Urinary bladder (tissue), 4 donors: ENCODE measurements around the gene BEND7. TPM values are rescaled to one million over a fixed set of nuclear protein-coding genes. Genes with fewer than 3 reads are reported as not detected.
A peak's percentile ranks its signal among the peaks of the same experiment; 100 is the strongest.

Experiments
- DNase-seq: peaks from one replicate; pipeline ENCODE4 v3.0.0-alpha.2; 2015; ENCODE audit errors: extremely low spot score
- H3K27ac ChIP-seq: one replicate; pipeline ENCODE4 v1.5.1; 2013; ENCODE audit warnings: low read depth, mild to moderate bottlenecking, moderate library complexity
- H3K36me3 ChIP-seq: one replicate; pipeline ENCODE4 v1.6.1; 2013; ENCODE audit warnings: mild to moderate bottlenecking, moderate library complexity; ENCODE audit not compliant: insufficient read depth
- H3K4me1 ChIP-seq: one replicate; pipeline ENCODE4 v1.6.1; 2013; ENCODE audit warnings: mild to moderate bottlenecking, moderate library complexity; ENCODE audit not compliant: insufficient read depth
- H3K4me3 ChIP-seq: one replicate; pipeline ENCODE4 v1.5.1; 2013; ENCODE audit warnings: low read depth, low read length
- WGBS: extraction: QIAGEN DNeasy Blood & Tissue Kit; methylation state at CpG from one replicate; pipeline ENCODE4 v1.1.7; 2013; 5-methylcytosine and 5-hydroxymethylcytosine counted together
- polyA plus RNA-seq: library from polyadenylated mRNA; stranded (reverse); fragments of 200-250 nt; gene quantifications from one replicate; pipeline ENCODE4 v1.2.3, GENCODE V29; 2013
- total RNA-seq: library from RNA; depleted of rRNA; stranded (reverse); fragments of >200 nt; gene quantifications from one replicate; pipeline ENCODE4 v1.2.3, GENCODE V29; 2014
- donor health status: healthy with polysubstance abuse.
- donor health status: healthy.

BEND7 gene
- total and polyA plus RNA-seq, 2 donors: 8.0 to 8.8 TPM

- WGBS: 52% methylated on average over 11 of the region's 11 CpGs
- no peaks in the 10 kb centered on the region for H3K4me1 ChIP-seq
- H3K4me3 ChIP-seq: no peak overlapping the region
- no peak for DNase-seq
- no peak overlapping the region for H3K27ac ChIP-seq
- H3K36me3 ChIP-seq: no peaks in the 10 kb centered on the region
These were observed 8.0 kb upstream of the BEND7 start for GRCh38 chr10:13536674-13537366.

DNA sequence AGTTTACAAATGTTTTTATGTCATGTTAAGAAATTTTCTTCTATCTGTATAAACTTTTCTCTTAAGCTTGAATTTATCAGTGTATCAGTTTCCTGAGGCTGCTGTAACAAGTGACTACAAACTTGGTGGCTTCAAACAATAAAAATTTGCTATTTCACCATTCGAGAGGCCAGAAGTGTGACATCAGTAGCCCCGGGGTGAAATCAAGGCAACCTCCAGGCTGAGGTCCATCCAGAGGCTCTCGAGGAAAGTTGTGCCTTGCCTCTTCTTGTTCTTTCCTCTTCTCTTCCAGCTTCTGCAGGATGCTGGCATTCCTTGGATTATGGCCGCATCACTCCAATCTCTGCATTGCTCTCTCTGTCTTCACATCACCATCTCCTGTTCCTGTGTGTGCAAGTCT lies 6.5 kb upstream of the BEND7 start:
- H3K36me3 ChIP-seq: no peaks in the 10 kb centered on the region
- no peaks in the 10 kb centered on the region for H3K4me1 ChIP-seq
- 85% methylated on average over 4 of the region's 4 CpGs for WGBS
- no peak for DNase-seq
- H3K4me3 ChIP-seq: no peak overlapping the region
- no peak overlapping the region for H3K27ac ChIP-seq

DNA sequence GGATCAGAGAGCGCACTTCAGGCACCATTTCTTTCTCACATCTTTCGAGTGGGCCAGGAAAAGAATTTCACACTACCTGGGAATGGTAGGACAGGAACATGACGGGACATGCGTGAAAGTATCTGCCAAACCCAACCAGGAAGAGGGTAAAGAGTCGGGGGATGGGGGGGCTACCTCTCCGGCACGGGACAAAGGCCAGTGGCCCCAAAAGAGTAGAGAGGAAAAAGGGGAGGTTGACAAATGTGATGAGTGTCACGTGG lies 830 bp upstream of the BEND7 start:
- DNase-seq: no peak
- Histone ChIP-seq H3K4me3 (no peak overlapping the region), H3K4me1 (no peaks in the 10 kb centered on the region), H3K36me3 (no peaks in the 10 kb centered on the region), H3K27ac (no peak overlapping the region)
- 50% methylated on average over 8 of the region's 8 CpGs for WGBS

- under 1% methylated on average over 104 of the region's 104 CpGs for WGBS
- Histone ChIP-seq H3K36me3 (no peaks in the 10 kb centered on the region), H3K4me3 (peak overlapping the region; percentile 99), H3K4me1 (no peaks in the 10 kb centered on the region), H3K27ac (peak overlapping the region; percentile 70)
- no peak for DNase-seq
These were observed 515 bp downstream of the BEND7 start for GRCh38 chr10:13528123-13528874.

DNA sequence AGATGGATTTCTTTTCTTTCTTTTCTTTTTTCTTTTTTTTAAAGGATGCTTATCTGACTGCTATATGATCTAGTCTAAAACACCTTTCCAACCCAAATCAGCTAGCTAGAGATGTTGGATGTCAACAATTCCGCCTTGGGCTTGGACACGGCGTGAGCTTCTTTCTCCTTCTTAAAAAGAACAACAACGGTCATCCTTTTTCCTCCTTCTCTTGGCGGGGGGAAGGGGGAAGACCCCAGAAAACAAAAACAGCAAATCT lies 1.0 kb downstream of the BEND7 start:
- DNase-seq: no peak
- H3K27ac ChIP-seq: peak overlapping the region; percentile 70
- H3K4me1 ChIP-seq: no peaks in the 10 kb centered on the region
- WGBS: 11% methylated on average over 5 of the region's 5 CpGs
- H3K36me3 ChIP-seq: no peaks in the 10 kb centered on the region
- peak overlapping the region; percentile 99 for H3K4me3 ChIP-seq

GRCh38 chr10:13526948-13527863 lies 1.6 kb downstream of the BEND7 start:
- H3K27ac ChIP-seq: no peak overlapping the region
- WGBS: 54% methylated on average over 10 of the region's 10 CpGs
- DNase-seq: no peak
- no peaks in the 10 kb centered on the region for H3K36me3 ChIP-seq
- peak overlapping the region; percentile 99 for H3K4me3 ChIP-seq
- H3K4me1 ChIP-seq: no peaks in the 10 kb centered on the region

- WGBS: 90% methylated on average over 3 of the region's 3 CpGs
These were observed 3.2 kb downstream of the BEND7 start for GRCh38 chr10:13525663-13526062.

DNA sequence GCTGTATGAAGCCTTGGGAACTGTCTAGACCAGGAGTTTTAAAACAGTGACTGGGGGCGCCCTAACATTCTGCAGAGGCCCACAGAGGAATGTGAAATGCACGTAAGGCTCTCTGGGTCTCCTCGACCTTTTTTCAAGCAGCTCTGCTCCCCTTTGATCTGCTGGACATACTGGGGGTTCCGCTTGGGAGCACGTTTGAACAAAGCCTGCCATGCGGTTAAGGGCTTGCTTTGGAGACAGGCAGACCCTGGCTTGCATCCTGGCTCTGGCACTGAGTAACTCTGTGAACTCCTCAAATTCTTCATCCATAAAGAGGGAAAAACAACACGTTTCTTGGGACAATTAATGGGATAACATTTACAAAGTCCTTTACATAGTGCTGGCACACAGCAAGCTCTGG lies 7.8 kb downstream of the BEND7 start:
- WGBS: 81% methylated on average over 7 of the region's 7 CpGs
- no peaks in the 10 kb centered on the region for H3K4me1 ChIP-seq
- no peak for DNase-seq
- H3K4me3 ChIP-seq: no peak overlapping the region
- no peak overlapping the region for H3K27ac ChIP-seq
- H3K36me3 ChIP-seq: no peaks in the 10 kb centered on the region

More at GRCh38 chr10:13525663-13526062, 3.2 kb downstream of the BEND7 start:
- Histone ChIP-seq H3K4me3 (no peak overlapping the region), H3K36me3 (no peaks in the 10 kb centered on the region), H3K27ac (no peak overlapping the region), H3K4me1 (no peaks in the 10 kb centered on the region)
- no peak for DNase-seq

DNA sequence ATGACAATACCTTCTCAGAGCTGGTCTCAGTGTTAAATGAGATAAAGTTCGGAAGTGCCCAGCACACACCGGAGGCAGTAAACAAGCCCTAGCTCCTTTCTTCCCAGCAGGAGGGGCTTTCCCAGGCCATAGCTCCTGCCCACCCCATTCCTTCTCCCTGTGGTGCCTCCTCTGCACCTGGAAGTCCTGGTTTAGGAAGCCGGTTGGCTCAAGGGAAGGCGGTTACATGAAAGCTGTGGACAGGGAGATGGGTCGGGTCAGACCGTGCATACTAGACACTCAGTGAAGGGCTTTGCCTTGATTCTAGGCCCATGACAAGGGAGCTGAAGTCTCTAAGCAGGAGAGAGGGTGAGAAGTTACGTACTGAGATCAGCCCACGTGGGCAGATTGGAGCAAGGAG lies 8.6 kb downstream of the BEND7 start:
- 92% methylated on average over 8 of the region's 8 CpGs for WGBS
- no peak overlapping the region for H3K27ac ChIP-seq
- H3K4me3 ChIP-seq: no peak overlapping the region
- DNase-seq: no peak
- no peaks in the 10 kb centered on the region for H3K36me3 ChIP-seq
- no peaks in the 10 kb centered on the region for H3K4me1 ChIP-seq

DNA sequence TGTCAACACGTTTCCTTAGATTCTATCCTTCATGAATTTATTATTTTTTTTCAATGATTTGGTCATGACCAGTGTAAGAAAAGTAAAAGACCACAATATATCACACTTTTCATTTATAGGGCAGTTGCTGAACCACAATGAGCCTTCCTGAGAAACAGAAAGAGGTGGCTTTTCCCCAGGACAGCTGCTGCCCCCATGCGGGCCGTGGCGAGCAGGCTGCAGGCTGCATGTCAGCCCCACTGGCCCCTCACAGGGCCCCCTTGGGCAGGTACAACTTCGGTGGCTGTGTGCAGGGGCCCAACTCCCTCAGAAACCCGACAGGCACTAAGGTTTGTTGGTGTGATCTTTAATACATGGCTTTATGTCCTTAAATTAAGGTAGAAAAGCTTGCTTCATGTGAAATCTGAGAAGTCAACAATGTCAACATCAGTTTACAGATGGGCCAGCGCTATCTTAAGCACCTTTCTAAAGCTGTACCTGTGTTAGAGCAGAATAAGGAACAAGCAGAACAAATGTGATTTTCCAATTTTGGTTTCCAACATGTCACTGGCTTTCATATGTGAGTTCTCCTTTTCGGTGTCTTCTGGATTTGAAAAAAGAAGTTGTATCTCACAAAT lies 10.6 kb downstream of the BEND7 start:
- H3K36me3 ChIP-seq: no peaks in the 10 kb centered on the region
- no peak overlapping the region for H3K4me3 ChIP-seq
- no peak for DNase-seq
- no peak overlapping the region for H3K27ac ChIP-seq
- no peaks in the 10 kb centered on the region for H3K4me1 ChIP-seq
- 46% methylated on average over 8 of the region's 8 CpGs for WGBS

GRCh38 chr10:13517675-13518074 lies 11.1 kb downstream of the BEND7 start:
- H3K4me3 ChIP-seq: no peak overlapping the region
- H3K27ac ChIP-seq: no peak overlapping the region

DNA sequence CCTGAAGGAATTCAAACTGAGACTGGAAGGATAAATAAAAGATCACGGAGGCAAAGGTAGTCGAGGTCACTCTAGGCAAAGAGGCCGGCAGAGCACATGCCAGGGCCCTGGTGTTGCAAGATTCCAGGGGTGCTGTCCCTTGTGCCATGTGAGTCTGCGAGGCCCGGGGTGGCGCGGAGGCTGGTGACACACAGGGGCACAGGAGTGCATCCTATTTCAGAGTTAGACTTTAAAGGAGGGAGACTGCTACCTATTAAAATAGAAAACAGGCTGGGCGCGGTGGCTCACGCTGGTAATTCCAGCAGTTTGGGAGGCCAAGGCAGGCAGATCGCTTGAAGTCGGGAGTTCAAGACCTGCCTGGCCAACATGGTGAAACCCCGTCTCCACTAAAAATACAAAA lies 12.6 kb downstream of the BEND7 start:
- no peak overlapping the region for H3K4me3 ChIP-seq
- H3K4me1 ChIP-seq: no peaks in the 10 kb centered on the region
- no peak overlapping the region for H3K27ac ChIP-seq
- WGBS: 85% methylated on average over 13 of the region's 13 CpGs
- no peak for DNase-seq
- H3K36me3 ChIP-seq: no peaks in the 10 kb centered on the region

More at GRCh38 chr10:13517675-13518074, 11.1 kb downstream of the BEND7 start:
- no peaks in the 10 kb centered on the region for H3K36me3 ChIP-seq
- no peaks in the 10 kb centered on the region for H3K4me1 ChIP-seq
- 54% methylated on average over 10 of the region's 10 CpGs for WGBS
- no peak for DNase-seq

GRCh38 chr10:13515467-13515866 lies 13.3 kb downstream of the BEND7 start:
- DNase-seq: no peak
- H3K36me3 ChIP-seq: no peaks in the 10 kb centered on the region
- 84% methylated on average over 5 of the region's 5 CpGs for WGBS
- no peak overlapping the region for H3K27ac ChIP-seq
- no peak overlapping the region for H3K4me3 ChIP-seq
- H3K4me1 ChIP-seq: no peaks in the 10 kb centered on the region
